BJ (cell line): ENCODE measurements around the gene CPS1. TPM values are rescaled to one million over a fixed set of nuclear protein-coding genes. Genes with fewer than 3 reads are reported as not detected.

Experiments
- CTCF ChIA-PET: fragments of 350-600 bp; formaldehyde crosslinking; extraction: SDS; loops from one replicate; lab custom pipeline; 2021; ENCODE audit warnings: antibody characterized with exemption, inconsistent platforms; lab: Yijun Ruan, JAX
- POLR2A ChIA-PET: fragments of 300-600 bp; sonication (Branson Sonifier 250); formaldehyde crosslinking; extraction: SDS; loops from one replicate; lab custom pipeline; 2021; ENCODE audit warnings: antibody characterized with exemption; lab: Charles Lee
- DNase-seq: peaks from one replicate; pipeline ENCODE4 v3.0.0-alpha.2; 2011; ENCODE audit warnings: low read depth
- H3K27me3 ChIP-seq: 2 replicates; pipeline ENCODE4 v1.6.0; 2011; ENCODE audit warnings: low read length; ENCODE audit not compliant: control insufficient read depth, insufficient read depth
- H3K36me3 ChIP-seq: 2 replicates; pipeline ENCODE4 v1.5.1; 2011; ENCODE audit warnings: low read length; ENCODE audit not compliant: control insufficient read depth, insufficient read depth
- H3K4me3 ChIP-seq: 2 replicates; pipeline ENCODE4 v1.5.1; 2011; ENCODE audit warnings: low read depth, mild to moderate bottlenecking, control low read depth, low read length
- polyA plus RNA-seq: library from polyadenylated mRNA; depleted of rRNA; stranded (reverse); fragments of >200 nt; gene quantifications from 2 replicates; pipeline ENCODE4 v1.2.3, GENCODE V29; 2011
- TF ChIP-seq, protein P1 (sequence below): IDR thresholded peaks from 2 replicates; pipeline ENCODE4 v1.5.1; 2011; ENCODE audit warnings: low read depth, mild to moderate bottlenecking, control low read depth, inconsistent platforms, low read length, moderate library complexity; ENCODE audit not compliant: insufficient read depth

CPS1 gene
- polyA plus RNA-seq, 1 experiment, result 10.9 TPM

DNA sequence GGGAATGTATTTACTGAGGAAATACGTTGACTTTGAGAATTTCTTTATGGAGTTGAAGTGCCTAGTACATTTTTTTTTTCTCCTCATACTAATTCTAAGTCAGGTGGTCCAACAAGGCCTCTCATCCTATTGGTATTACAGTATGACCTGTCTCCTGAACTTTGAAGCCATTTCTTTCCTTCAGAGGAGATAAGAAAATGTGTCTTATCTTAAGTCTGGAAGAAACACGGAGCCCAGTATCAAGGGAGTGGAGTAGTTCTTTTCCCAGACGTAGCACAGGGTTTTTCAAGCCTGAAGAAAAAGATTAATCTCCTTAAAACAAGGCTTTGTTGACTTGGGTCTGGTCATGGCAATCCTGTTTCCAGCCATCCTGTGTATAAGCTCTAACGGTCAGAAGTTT lies 11.6 kb upstream of the CPS1 start:
- H3K4me3 ChIP-seq, result no peak overlapping the region
- POLR2A ChIA-PET, result no interaction called here
- TF ChIP-seq, protein P1, sequence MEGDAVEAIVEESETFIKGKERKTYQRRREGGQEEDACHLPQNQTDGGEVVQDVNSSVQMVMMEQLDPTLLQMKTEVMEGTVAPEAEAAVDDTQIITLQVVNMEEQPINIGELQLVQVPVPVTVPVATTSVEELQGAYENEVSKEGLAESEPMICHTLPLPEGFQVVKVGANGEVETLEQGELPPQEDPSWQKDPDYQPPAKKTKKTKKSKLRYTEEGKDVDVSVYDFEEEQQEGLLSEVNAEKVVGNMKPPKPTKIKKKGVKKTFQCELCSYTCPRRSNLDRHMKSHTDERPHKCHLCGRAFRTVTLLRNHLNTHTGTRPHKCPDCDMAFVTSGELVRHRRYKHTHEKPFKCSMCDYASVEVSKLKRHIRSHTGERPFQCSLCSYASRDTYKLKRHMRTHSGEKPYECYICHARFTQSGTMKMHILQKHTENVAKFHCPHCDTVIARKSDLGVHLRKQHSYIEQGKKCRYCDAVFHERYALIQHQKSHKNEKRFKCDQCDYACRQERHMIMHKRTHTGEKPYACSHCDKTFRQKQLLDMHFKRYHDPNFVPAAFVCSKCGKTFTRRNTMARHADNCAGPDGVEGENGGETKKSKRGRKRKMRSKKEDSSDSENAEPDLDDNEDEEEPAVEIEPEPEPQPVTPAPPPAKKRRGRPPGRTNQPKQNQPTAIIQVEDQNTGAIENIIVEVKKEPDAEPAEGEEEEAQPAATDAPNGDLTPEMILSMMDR, result no peak
- no peak for DNase-seq
- H3K27me3 ChIP-seq, result no peaks in the 10 kb centered on the region
- CTCF ChIA-PET, result interaction anchor here (1.5 kb wide), 1 partner anchor 41 kb away, joined by 8 read pairs; no protein-coding TSS in a partner anchor
- no peaks in the 10 kb centered on the region for H3K36me3 ChIP-seq

DNA sequence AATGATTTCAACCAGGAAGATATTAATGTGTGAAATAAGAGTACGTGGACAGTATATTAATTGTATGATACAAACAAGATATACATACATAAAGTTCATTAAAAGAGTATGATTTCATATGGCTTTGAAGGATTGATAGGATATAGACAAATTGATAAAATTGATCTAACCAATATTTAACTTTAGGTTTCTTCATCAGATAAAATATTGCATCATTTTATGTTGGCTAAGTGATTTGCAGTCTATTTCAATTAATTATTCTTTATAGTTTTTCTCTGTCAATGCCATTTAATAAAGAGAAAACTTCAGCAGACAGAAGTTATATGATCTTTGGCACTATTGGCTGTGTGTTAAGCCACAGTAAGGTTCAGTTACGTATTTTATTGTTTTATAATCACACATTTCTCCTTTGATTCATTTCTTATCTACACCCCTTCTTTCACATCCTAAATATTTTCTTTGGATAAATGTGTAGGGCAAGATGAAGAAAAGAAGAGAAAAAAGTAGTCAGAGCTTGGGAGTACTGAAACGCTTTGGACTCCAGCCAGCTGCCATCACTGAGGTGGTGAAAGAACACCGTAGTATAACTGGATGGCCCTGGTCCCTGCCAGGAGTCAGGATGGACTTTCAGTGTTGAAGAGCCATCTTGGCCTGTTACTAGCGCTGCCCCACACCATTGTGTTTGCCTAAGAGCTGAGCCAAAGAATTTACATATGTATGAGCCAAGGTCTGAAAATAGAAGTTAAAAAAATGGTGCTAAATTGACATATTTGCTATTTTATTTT lies 9.8 kb upstream of the CPS1 start:
- no peaks in the 10 kb centered on the region for H3K27me3 ChIP-seq
- no peaks in the 10 kb centered on the region for H3K36me3 ChIP-seq
- POLR2A ChIA-PET, result no interaction called here
- no peak for DNase-seq
- TF ChIP-seq, protein P1, result no peak
- CTCF ChIA-PET, result interaction anchor here (0.5 kb wide), 1 partner anchor 99 kb away, joined by 7 read pairs; no protein-coding TSS in a partner anchor
- no peak overlapping the region for H3K4me3 ChIP-seq

- Histone ChIP-seq H3K36me3 (no peaks in the 10 kb centered on the region), H3K4me3 (no peak overlapping the region), H3K27me3 (no peaks in the 10 kb centered on the region)
- ChIA-PET CTCF (no interaction called here), POLR2A (no interaction called here)
- DNase-seq, result no peak
- TF ChIP-seq, protein P1, result no peak
These were observed 8.4 kb upstream of the CPS1 start for GRCh38 chr2:210548031-210548430.

GRCh38 chr2:210548878-210549384 lies 7.5 kb upstream of the CPS1 start:
- ChIA-PET CTCF (no interaction called here), POLR2A (no interaction called here)
- no peaks in the 10 kb centered on the region for H3K27me3 ChIP-seq
- H3K4me3 ChIP-seq, result no peak overlapping the region
- DNase-seq, result no peak
- TF ChIP-seq, protein P1, result no peak
- no peaks in the 10 kb centered on the region for H3K36me3 ChIP-seq

- TF ChIP-seq, protein P1, result no peak
- H3K4me3 ChIP-seq, result no peak overlapping the region
- CTCF ChIA-PET, result interaction anchor here (0.9 to 1.2 kb wide), 2 partner anchors 10 to 48 kb away, joined by 3 read pairs; no protein-coding TSS in a partner anchor
- POLR2A ChIA-PET, result no interaction called here
- DNase-seq, result no peak
- H3K27me3 ChIP-seq, result no peaks in the 10 kb centered on the region
- no peaks in the 10 kb centered on the region for H3K36me3 ChIP-seq
These were observed 5.4 kb upstream of the CPS1 start for GRCh38 chr2:210551001-210551400.
